Ishikawa (cell line): ENCODE data around the gene SLC9C2.

Source experiments
- CEBPB ChIP-seq: IDR thresholded peaks from 2 replicates; pipeline ENCODE4 v1.6.1; 2012
- CREB1 ChIP-seq: IDR thresholded peaks from 2 replicates; pipeline ENCODE4 v1.6.1; 2012; ENCODE audit warnings: low read depth
- EGR1 ChIP-seq: IDR thresholded peaks from 2 replicates; pipeline ENCODE4 v1.6.1; 2012
- EP300 ChIP-seq: IDR thresholded peaks from 2 replicates; pipeline ENCODE4 v1.6.1; 2012; ENCODE audit warnings: borderline replicate concordance
- FOXM1 ChIP-seq: IDR thresholded peaks from 2 replicates; pipeline ENCODE4 v1.6.1; 2012; ENCODE audit warnings: low read depth, borderline replicate concordance
- MAX ChIP-seq: IDR thresholded peaks from 2 replicates; pipeline ENCODE4 v1.6.1; 2012
- NFIC ChIP-seq: IDR thresholded peaks from 2 replicates; pipeline ENCODE4 v1.6.1; 2012
- RAD21 ChIP-seq: IDR thresholded peaks from 2 replicates; pipeline ENCODE4 v1.6.1; 2012; ENCODE audit warnings: low read depth
- REST ChIP-seq: IDR thresholded peaks from 2 replicates; pipeline ENCODE4 v1.6.1; 2012; ENCODE audit warnings: low read depth, mild to moderate bottlenecking
- TAF1 ChIP-seq: IDR thresholded peaks from 2 replicates; pipeline ENCODE4 v1.6.1; 2012; ENCODE audit warnings: low read depth, mild to moderate bottlenecking
- TCF12 ChIP-seq: IDR thresholded peaks from 2 replicates; pipeline ENCODE4 v1.6.1; 2012; ENCODE audit warnings: low read depth
- TEAD4 ChIP-seq: IDR thresholded peaks from 2 replicates; pipeline ENCODE4 v1.6.1; 2012
- USF1 ChIP-seq: IDR thresholded peaks from 2 replicates; pipeline ENCODE4 v1.6.1; 2012
- YY1 ChIP-seq: IDR thresholded peaks from 2 replicates; pipeline ENCODE4 v1.6.1; 2012; ENCODE audit warnings: low read depth
- ZBTB7A ChIP-seq: IDR thresholded peaks from 2 replicates; pipeline ENCODE4 v1.6.1; 2012; ENCODE audit warnings: low read depth

The SLC9C2 gene

GRCh38 chr1:173638043-173639021 lies 35.5 kb upstream of the SLC9C2 start:
- TF ChIP-seq NFIC (no peak), RAD21 (no peak), EP300 (no peak), ZBTB7A (no peak), REST (no peak), TCF12 (no peak), YY1 (no peak), CEBPB (no peak), TAF1 (no peak), MAX (no peak), EGR1 (no peak), USF1 (no peak), TEAD4 (no peak), FOXM1 (no peak), CREB1 (no peak)

GRCh38 chr1:173635116-173635515 lies 32.2 kb upstream of the SLC9C2 start, which contains the start of gene TEX50:
Gene TEX50 (plus strand): TSS chr1:173635338. CDS start chr1:173635522, 184 bp downstream.
- TF ChIP-seq TEAD4: no peak
- TF ChIP-seq MAX: no peak
- TF ChIP-seq NFIC: no peak
- no peak for TF ChIP-seq ZBTB7A
- no peak for TF ChIP-seq USF1
- no peak for TF ChIP-seq TAF1
- TF ChIP-seq RAD21: no peak
- TF ChIP-seq EP300: no peak
- no peak for TF ChIP-seq YY1
- no peak for TF ChIP-seq CEBPB
- TF ChIP-seq REST: no peak
- no peak for TF ChIP-seq TCF12
- TF ChIP-seq EGR1: no peak
- no peak for TF ChIP-seq CREB1
- TF ChIP-seq FOXM1: no peak

GRCh38 chr1:173628888-173629287 lies 26.0 kb upstream of the SLC9C2 start:
- TF ChIP-seq RAD21: 0 out of 2 replicates have a peak, but pooled peaks have one; percentile 5
- TF ChIP-seq TCF12: no peak

- TF ChIP-seq CREB1: no peak
- no peak for TF ChIP-seq YY1
- no peak for TF ChIP-seq ZBTB7A
- TF ChIP-seq TAF1: no peak
- TF ChIP-seq MAX: no peak
- no peak for TF ChIP-seq EGR1
- TF ChIP-seq EP300: no peak
- no peak for TF ChIP-seq NFIC
- TF ChIP-seq TEAD4: no peak
- no peak for TF ChIP-seq TCF12
- TF ChIP-seq USF1: no peak
- TF ChIP-seq CEBPB: no peak
- TF ChIP-seq FOXM1: no peak
- TF ChIP-seq REST: no peak
- no peak for TF ChIP-seq RAD21
Observed at GRCh38 chr1:173627269-173627668, 24.4 kb upstream of the SLC9C2 start.
